ENCODE data around the gene COL24A1.
"Not testable (repeated sequence)": the region's sequence is repeated elsewhere in the genome, so short reads cannot be mapped to it uniquely, and the experiment has no call there.

COL24A1 gene

DNA sequence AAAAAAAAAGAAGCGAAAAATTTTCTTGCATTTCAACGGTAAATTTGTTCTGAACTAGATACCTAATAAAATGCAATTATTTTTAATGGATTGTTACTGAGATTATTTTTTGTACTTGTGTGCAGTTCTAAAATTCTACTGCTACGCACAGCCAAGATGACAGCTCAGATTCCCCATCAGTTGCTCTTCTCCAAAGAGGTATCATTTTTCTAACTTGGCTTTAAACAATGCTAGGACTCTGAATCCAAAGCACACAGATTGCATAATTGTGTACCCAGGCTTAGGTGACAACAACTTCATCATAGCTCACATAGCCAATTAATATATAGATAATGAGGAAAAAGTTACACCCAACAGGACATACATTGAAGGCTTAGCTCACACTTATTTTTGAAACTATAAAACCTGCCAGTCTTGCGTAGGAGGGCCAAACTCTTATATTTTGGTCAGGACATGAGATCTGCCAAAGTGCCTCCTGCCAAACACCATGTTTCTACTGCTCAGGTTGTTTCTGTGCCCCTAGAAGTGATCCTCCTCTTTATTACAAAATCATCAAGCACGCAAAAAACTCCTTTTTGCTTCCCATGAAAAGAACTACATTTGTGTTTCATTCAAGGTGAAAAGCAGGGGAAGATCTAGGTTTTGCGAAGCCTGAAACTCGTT lies 437.8 kb downstream of the COL24A1 start:
- no peaks in the 10 kb centered on the region for H3K79me2 ChIP-seq
- no peak overlapping the region for H2AFZ ChIP-seq
- H3K4me2 ChIP-seq (ENCODE audit: low read length) = no peak overlapping the region
- no peaks in the 10 kb centered on the region for H3K27me3 ChIP-seq (ENCODE audit: control insufficient read depth, insufficient read depth, low read length)
- no peaks in the 10 kb centered on the region for H3K9me3 ChIP-seq (ENCODE audit: control insufficient read depth, low read length)
- no peak overlapping the region for H3K27ac ChIP-seq
- H3K4me1 ChIP-seq = no peaks in the 10 kb centered on the region
- no peak overlapping the region for H3K4me3 ChIP-seq (ENCODE audit: low read depth, low read length)
- H3K9ac ChIP-seq = no peak overlapping the region
- TF ChIP-seq, protein P1, sequence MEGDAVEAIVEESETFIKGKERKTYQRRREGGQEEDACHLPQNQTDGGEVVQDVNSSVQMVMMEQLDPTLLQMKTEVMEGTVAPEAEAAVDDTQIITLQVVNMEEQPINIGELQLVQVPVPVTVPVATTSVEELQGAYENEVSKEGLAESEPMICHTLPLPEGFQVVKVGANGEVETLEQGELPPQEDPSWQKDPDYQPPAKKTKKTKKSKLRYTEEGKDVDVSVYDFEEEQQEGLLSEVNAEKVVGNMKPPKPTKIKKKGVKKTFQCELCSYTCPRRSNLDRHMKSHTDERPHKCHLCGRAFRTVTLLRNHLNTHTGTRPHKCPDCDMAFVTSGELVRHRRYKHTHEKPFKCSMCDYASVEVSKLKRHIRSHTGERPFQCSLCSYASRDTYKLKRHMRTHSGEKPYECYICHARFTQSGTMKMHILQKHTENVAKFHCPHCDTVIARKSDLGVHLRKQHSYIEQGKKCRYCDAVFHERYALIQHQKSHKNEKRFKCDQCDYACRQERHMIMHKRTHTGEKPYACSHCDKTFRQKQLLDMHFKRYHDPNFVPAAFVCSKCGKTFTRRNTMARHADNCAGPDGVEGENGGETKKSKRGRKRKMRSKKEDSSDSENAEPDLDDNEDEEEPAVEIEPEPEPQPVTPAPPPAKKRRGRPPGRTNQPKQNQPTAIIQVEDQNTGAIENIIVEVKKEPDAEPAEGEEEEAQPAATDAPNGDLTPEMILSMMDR (IDR thresholded peaks at IDR 0.05) = no peak
- H3K36me3 ChIP-seq (ENCODE audit: control insufficient read depth, insufficient read depth, low read length) = no peaks in the 10 kb centered on the region

DNA sequence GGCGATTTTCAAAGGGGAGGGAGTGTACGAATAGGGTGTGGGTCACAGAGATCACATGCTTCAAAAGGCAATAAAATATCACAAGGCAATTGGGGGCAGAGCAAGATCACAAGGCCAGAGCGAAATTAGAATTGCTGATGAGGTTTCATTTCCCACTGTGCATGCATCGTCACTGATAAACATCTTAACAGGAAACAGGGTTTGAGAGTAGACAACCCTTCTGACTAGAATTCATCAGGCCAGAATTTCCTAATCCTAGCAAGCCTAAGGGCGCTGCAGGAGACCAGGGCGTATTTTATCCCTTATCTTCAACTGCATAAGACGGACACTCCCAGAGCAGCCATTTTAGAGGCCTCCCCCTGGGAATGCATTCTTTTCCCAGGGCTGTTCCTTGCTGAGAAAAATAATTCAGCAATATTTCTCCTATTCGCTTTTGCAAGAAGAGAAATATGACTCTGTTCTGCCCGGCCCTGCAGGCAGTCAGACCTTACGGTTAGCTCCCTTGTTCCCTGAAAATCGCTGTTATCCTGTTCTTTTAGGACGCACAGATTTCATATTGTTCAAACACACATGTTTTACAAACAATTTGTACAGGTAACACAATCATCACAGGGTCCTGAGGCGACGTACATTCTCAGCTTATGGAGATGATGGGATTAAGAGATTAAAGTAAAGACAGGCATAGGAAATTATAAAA lies 442.0 kb downstream of the COL24A1 start:
- H3K4me1 ChIP-seq; H2AFZ ChIP-seq; H3K9me3 ChIP-seq (ENCODE audit: control insufficient read depth, low read length); H3K79me2 ChIP-seq; H3K9ac ChIP-seq; H3K4me2 ChIP-seq (ENCODE audit: low read length); H3K4me3 ChIP-seq (ENCODE audit: low read depth, low read length); H3K27me3 ChIP-seq (ENCODE audit: control insufficient read depth, insufficient read depth, low read length); H3K27ac ChIP-seq; H3K36me3 ChIP-seq (ENCODE audit: control insufficient read depth, insufficient read depth, low read length): not testable (repeated sequence)

DNA sequence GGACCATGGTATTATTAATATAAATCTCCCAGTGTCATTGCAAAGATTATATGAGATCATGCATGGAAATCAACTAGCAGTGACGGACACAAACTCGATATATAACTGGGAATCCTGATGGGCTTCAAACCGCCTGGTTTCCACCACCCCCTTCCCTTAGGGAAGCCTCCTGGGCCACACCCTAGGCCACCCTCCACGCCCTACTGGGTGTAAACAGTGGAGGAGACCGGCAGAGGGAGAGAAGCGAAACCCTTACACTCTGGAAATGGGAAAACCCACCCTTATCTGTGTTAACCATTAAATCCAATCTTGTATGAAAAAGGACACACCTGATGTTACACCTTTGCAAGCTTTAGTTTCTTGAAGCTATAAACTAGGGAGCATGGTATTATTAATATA lies 447.7 kb downstream of the COL24A1 start:
- Histone ChIP-seq H3K27ac (peak overlapping the region; percentile 80), H3K36me3 (ENCODE audit: control insufficient read depth, insufficient read depth, low read length) (peaks cover 3% of the 10 kb centered on the region), H3K4me1 (no peaks in the 10 kb centered on the region), H2AFZ (peak overlapping the region; percentile 93), H3K4me2 (ENCODE audit: low read length) (peak overlapping the region; percentile 64), H3K27me3 (ENCODE audit: control insufficient read depth, insufficient read depth, low read length) (no peaks in the 10 kb centered on the region), H3K79me2 (peaks cover 5% of the 10 kb centered on the region), H3K4me3 (ENCODE audit: low read depth, low read length) (peak overlapping the region; percentile 84), H3K9ac (no peak overlapping the region), H3K9me3 (ENCODE audit: control insufficient read depth, low read length) (no peaks in the 10 kb centered on the region)
- TF ChIP-seq, protein P1 (IDR thresholded peaks at IDR 0.05) = no peak

DNA sequence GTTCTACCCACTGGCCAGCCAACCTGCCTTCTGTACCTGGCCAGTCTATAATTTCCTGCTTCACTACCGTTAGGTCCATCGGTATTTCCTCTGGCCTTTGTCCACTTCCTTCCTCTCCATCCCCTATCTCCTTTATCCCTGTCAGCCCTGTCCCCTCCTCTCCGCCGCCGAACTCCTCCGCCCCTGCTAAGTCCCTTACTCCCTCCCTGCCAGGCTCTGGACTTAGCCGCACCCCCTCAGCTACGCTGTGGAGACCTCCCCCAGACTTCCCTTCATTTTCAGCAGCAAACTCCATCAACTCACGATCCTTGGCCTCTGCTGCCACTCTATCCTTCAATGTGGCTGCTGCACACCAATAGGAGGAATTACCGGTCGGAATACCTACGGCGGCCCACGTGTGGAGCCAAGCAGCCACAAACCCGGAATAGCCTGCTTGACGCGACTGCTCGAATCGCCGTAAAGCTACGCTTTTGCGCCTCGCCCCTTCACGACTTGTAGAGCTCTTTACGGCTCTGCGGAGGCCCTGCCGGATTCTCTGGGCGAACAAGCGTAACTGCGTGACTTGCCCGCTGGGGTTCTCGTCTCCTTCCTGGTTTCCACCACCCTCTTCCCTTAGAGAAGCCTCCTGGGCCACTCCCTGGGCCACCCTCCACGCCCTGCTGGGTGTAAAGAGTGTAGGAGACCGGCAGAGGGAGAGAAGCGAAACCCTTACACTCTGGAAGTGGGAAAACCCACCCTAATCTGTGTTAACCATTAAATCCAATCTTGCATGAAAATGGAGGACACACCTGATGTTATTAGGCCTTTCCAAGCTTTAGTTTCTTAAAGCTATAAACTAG lies 448.4 kb downstream of the COL24A1 start, which contains the start of gene ZNHIT6:
TSS of gene ZNHIT6 (minus strand) at position 444 of the 839 bp plus-strand sequence. CDS start at position 295, 149 bp downstream.
- Histone ChIP-seq H3K9me3 (ENCODE audit: control insufficient read depth, low read length) (no peaks in the 10 kb centered on the region), H3K9ac (no peak within 1 kb of the TSS), H3K27me3 (ENCODE audit: control insufficient read depth, insufficient read depth, low read length) (no peaks in the 10 kb centered on the region), H3K36me3 (ENCODE audit: control insufficient read depth, insufficient read depth, low read length) (peaks cover 3% of the 10 kb centered on the region), H3K4me3 (ENCODE audit: low read depth, low read length) (peak within 1 kb of the TSS; percentile 84), H2AFZ (peak within 1 kb of the TSS; percentile 93), H3K4me2 (ENCODE audit: low read length) (peak within 1 kb of the TSS; percentile 64), H3K4me1 (no peaks in the 10 kb centered on the region), H3K79me2 (peaks cover 5% of the 10 kb centered on the region), H3K27ac (peak within 1 kb of the TSS; percentile 80)
- TF ChIP-seq, protein P1 (IDR thresholded peaks at IDR 0.05) = no peak
